HG03159 (cell line): ENCODE data around the gene ROBO1.
A peak's percentile ranks its signal among the peaks of the same experiment; 100 is the strongest.

Source experiments
- ATAC-seq: cut with Tn5 transposase; IDR thresholded peaks from one replicate; pipeline ENCODE4 v1.9.1; 2021; ENCODE audit warnings: mild to moderate bottlenecking, moderate library complexity; ENCODE audit not compliant: unreplicated experiment

Gene ROBO1

DNA sequence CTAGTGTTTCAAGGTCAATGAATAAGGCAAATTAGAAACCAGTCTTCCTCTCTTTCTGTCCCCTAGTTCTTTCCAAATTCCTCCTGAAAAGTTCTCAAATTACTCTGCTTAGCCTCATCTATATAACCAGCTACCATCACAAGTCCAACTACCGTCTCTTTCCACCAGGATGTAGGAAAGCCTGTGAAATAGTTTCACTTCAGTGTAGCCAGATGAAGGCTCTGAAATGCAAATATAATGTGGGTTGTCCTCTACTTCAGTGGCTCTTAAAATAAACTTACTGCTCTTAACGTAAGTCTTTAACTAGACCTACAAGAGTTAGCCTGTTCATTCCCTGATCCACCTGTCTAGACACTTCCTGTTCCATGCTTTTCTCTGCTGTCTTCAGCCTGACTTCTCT lies 827.7 kb downstream of the ROBO1 start:
- ATAC-seq = no peak

DNA sequence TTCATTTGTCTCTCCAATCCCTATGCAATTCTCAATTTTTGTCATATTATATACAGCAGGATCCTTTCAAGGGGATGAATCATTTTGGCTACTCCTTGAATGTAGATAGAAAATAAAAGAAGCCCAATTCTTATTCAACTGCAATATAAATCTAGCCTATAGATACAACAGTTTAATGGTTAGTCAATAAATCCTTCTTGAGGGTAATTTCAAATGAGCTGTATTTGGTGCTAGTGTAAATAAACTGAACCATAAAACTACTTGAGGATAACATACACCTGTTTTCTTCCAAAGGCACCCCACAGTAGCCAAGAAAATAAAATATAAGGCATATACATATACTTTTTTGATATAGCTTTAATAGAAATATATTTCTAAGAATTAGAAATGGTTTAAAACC lies 830.3 kb downstream of the ROBO1 start:
- ATAC-seq = no peak

DNA sequence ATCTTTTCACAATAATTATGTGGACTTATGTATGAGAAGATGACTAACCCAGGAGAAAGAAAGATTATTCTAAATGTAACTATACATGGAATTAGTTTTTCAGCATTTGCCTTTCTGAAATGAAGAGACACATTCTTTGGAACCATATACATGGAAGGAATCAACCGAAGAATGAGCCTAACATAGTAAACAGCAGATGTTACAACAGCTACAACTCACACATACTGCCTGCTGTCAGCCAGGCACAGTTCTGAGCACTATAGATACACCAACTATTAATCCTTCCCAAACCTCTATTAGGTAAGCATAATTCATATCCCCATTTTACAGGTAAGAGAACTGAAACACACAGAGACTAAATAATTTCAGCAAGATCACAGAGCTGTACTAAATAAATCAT lies 840.0 kb downstream of the ROBO1 start:
- ATAC-seq = no peak

- ATAC-seq = no peak
Observed at GRCh38 chr3:78926523-78926922, 841.3 kb downstream of the ROBO1 start.

DNA sequence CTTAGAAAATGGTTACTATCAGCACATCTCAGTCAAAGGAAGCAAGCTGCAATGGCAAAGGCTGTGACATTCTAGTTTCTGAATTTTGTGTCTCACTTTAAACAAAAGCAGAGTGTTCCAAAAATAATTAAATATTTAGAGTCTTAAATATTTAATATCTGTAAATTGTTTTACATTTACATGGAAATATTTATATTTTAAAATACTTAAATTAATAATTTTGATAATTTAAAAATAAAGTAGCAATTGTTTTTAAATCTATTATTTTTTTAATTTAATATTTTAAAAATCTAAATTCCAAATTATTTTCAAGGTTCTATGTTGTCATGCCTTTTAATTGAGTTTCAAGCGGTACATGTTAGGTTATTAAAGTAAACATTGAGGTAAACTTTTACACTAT lies 843.1 kb downstream of the ROBO1 start:
- no peak for ATAC-seq

- peak; percentile 64 for ATAC-seq
Observed at GRCh38 chr3:78919021-78919755, 848.6 kb downstream of the ROBO1 start.

DNA sequence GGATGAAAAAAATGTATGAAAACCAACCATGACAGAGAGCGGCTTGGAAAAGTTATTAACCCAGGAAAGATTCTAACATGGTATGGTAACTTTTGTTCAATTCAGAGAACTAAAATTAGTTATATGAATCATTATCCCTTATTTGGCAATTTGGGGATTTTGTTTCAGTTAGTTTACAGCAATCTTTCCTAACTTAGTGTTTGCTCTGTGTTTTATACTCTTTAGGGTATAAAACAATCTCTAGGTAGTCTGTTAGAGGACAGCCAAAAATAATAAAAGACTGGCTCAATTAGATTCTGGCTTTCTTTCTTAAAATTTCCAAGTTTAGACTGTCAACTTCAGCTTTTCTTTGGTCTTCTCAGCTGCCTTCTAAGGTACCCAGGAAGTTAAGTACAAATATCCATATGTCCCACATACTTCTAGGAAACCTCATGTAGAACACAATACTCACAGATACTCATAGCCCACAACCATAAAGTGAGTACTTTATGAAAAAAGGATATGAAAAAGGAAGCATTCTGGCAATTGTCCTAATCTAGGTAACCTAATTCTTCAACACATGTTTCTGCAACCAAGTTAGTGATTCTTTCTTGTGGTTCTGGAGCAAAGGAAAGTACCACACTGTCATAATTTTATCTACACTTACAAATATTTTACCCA lies 849.3 kb downstream of the ROBO1 start:
- ATAC-seq = peak; percentile 52

- ATAC-seq = no peak
Observed at GRCh38 chr3:78917536-78917935, 850.3 kb downstream of the ROBO1 start.

DNA sequence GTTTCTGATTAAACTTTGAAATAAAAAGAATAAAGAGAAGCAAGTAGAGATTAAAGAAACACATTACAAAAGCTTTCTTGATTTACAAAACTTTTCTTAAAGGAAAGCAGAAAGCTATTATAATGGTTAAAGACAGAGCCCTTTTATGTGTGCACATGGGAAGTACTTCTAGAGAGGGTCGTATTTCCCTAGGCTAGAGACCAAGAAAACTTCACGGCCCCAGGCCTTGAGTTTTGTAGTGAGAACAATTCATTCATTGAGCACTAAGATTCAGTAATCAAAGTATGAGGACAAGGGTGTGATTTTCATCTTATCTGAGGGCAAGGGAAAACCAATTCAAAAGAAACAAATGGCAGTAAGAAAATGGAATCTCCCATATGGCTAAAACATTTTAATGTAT lies 854.1 kb downstream of the ROBO1 start:
- ATAC-seq = no peak

GRCh38 chr3:78912687-78913086 lies 855.1 kb downstream of the ROBO1 start:
- ATAC-seq = no peak

GRCh38 chr3:78912259-78912658 lies 855.5 kb downstream of the ROBO1 start:
- no peak for ATAC-seq

DNA sequence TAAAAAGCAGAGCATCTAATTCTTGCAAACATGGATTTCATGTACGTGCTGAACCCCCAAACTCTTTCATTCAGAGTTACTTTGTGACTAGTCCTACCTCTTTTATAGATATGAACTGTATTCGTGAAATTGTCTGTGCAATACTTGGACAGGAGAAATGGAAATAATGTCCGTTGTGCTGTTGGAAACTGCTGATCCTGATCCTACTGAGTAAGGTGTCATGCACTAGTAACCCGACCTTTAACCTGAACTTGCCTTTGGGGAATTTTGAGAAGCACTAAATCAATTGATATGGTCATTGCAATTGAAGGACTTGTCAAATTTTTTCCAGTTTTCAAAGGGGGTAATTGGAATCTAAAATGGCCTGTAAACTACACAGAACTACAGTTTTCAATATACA lies 856.4 kb downstream of the ROBO1 start:
- ATAC-seq = no peak

DNA sequence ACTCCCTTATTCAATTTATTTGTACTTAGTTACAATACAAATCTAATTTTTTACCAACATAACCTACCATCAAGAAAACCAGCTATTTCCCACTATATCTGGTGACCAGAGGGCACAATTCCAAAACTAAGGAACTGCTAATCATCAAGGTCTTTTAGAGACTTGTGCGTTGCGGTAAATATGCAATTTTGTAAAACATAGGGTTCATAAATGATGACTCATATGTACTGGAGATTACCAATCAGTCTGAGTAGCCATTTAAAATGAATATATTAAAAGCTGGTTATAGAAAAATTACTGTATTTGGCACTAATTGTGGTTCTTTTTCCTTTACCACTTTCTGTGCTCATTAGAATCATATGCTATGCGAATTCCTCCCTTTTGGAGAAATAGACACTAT lies 859.6 kb downstream of the ROBO1 start:
- no peak for ATAC-seq

- no peak for ATAC-seq
Observed at GRCh38 chr3:78907367-78907766, 860.4 kb downstream of the ROBO1 start.

DNA sequence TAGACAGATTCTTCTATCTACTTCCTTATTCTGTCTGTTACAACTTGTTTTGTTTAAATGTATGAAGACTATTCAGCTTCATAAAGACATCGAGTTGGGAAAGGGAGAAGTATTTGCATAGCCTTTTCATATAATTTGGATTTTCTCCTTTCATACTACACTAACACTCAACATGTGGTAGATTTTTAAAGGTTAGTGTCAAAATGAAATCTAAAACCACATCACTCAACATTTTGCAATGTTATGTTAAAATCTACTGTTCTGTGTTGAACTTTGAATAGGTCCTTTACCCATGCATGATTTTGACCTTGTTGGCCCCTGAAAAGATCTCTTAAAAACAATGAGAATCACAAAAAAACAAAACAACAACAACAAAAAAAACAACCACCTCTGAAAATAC lies 860.9 kb downstream of the ROBO1 start:
- no peak for ATAC-seq

DNA sequence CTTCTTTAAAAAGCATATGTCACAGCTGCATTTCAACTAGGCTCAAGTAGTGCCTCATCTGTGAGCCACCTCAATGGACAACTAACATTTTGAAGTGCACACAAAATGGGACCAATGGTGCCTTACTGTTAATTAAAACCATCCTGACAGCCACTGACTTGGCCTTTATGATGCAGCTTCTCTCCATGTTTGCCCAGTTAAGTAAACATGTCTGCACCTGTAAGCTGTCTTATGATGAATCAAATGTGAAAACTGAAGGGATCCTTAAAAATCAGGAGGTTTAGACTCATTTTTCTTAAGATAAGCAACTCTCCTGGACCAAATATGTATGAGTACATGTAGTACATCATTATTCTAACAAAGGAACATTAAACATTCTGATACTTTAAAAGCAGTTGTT lies 861.6 kb downstream of the ROBO1 start:
- no peak for ATAC-seq

- ATAC-seq = no peak
Observed at GRCh38 chr3:78905700-78906099, 862.1 kb downstream of the ROBO1 start.

GRCh38 chr3:78901544-78901943 lies 866.3 kb downstream of the ROBO1 start:
- no peak for ATAC-seq

GRCh38 chr3:78900880-78901279 lies 866.9 kb downstream of the ROBO1 start:
- ATAC-seq = no peak

- ATAC-seq = no peak
Observed at GRCh38 chr3:78900426-78900825, 867.4 kb downstream of the ROBO1 start.

- no peak for ATAC-seq
Observed at GRCh38 chr3:78895528-78895927, 872.3 kb downstream of the ROBO1 start.

- ATAC-seq = no peak
Observed at GRCh38 chr3:78894787-78895186, 873.0 kb downstream of the ROBO1 start.

DNA sequence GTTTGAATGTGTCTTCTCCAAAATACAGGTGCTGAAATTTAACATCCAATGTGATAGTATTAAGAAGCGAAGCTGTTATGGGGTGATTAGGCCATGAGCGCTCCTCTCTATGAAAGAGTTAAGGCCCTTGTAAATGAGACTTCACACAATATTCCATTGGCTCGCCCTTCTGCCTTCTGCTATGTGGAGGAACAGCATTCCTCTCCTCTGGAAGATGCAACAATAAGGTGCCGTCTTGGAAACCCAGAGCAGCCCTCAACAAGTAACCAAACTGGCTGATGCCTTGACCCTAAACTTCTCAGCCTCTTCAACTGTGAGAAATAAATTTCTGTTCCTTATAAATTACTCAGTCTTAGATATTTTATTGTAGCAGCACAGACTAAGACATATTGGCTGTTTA lies 874.6 kb downstream of the ROBO1 start:
- ATAC-seq = no peak
